Cerebellar cortex (tissue), 1 donor: ENCODE data around the gene SYPL1.

Experiments
- DNase-seq: peaks from one replicate; pipeline ENCODE4 v3.0.0-alpha.2; 2015; ENCODE audit warnings: low spot score

Gene SYPL1

DNA sequence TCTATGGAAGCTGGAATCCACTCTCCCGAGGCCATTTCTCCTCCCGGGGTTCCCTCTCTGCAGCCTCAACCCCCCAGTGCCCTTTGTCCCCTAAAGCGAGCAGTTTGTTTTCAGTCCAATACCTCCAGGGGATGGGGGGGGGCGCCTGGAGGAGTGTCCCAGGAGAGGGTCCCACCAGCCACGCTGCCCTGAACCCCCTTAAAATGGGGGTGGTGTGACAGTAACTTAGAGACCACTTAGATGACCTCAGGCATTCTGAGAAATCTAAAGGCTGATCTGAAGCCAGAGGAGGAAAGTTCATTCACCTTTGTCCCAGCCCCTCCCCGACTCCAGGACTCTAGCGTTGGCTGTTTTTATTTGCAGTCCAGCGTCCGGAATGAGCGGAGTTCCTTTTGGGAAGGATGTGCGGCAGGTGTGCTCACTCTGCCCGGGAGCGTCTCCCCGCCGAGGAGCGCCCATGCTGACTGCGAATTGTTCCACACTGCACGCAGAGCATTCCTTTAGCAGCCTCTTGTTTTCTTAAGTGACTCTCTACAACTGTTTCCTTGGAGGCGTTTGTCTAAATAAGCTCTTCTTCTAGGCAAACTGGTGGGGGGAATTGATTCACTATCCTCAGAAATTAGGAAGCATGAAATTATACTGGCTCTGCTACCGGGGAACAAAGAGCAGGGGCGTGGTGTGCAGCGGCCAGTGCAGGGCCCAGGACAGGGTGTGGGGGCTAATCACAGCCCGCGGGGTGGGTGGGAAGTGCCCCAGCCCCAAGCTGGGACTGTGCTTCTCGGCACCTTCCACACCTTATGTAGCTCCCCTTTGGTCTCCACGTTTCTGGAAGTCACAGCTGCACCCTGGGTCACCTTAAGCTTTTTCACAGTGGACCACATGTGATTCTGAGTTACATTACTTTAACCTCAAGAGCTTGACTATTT, 46.3 kb downstream of the SYPL1 start:
- DNase-seq: no peak

DNA sequence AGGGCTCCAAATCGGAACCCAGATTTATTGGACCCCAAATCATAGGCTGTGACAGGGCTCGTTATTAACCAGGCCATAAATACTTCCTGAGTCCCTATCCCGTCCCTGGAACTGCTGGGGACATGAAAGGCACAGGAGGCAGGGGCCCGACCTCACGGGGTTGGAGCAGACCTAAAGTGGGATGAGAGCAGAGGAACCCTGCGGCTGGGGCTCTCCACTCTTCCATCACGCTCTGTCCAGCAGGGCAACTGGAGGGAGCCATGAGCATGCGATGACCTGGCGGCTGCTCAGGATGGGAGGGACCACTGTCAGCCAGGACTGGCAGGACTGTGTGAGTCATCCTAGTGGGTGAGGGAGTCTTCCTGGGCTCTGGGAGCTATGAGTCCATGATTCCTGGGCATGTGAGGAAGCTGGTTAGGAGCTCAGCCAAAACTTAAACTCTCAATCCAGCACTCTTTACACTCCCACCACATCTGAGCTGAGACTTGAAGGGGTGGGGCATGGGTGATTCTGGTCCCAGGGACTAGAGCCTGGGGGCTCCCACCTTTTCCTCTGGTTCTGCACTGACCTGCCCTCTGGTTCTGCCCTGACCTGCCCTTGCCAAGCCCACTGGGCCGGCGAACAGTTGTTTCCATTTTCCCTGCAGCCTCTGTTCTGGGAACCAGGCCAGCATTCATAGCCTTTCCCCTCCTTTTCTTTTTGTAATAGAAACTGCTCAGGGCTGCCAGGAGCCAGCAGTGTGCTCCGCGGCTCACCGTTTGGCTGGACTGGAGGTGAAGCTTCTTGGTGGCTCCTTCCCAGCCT, 47.1 kb downstream of the SYPL1 start:
- peak; percentile 82 for DNase-seq

DNA sequence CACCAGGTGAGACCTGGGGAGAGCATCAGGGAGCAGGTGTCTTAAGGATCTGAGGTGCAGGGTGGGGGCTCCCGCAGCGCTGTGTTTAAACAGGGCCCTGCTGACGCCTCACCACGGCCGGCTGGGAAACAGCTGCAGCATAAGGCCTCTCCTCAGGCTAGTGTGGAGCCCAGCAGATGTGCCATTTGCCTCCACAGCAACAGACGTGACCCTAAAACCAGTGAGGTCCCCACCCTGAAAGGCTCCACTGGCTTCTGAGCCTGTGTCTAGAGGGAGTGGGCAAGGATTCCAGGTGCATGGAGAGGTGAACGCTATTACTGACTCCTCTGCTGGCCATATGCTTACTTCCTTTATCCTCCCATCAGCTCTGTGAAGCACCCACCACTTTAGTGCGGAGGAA, 47.8 kb downstream of the SYPL1 start:
- DNase-seq: no peak

DNA sequence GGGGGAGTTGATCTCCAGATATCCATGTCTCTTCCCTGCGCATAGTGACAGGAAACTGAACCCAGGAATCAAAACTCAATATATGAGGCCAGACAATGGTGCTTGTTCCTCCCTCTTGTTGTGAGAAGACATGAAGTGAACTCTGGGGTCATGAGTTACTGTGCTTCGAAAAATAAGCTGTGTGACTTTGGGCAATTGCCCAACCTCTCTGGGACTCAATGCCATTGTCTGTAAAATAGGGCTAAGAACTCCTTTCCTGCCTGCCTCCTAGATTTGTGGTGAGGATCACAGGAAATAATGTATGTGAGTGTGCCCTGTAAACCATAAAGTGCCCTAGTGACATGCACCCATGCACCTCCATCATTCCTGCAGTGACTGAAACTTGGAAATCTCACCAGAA, 48.4 kb downstream of the SYPL1 start:
- no peak for DNase-seq

DNA sequence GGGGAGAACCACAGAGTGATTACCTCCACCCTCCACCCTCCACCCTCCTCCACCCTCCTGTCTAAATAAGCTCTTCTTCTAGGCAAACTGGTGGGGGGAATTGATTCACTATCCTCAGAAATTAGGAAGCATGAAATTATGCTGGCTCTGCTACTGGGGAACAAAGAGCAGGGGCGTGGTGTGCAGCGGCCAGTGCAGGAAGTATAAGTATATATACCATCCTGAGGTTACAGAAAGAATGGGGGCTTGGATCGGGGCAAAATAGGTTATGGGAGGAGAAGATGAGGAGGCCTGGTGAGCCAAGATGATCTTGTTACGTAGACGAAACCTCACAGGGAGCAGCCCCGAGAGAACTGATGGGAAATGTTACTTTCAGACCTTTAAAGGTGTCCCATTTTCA, 49.1 kb downstream of the SYPL1 start:
- no peak for DNase-seq

DNA sequence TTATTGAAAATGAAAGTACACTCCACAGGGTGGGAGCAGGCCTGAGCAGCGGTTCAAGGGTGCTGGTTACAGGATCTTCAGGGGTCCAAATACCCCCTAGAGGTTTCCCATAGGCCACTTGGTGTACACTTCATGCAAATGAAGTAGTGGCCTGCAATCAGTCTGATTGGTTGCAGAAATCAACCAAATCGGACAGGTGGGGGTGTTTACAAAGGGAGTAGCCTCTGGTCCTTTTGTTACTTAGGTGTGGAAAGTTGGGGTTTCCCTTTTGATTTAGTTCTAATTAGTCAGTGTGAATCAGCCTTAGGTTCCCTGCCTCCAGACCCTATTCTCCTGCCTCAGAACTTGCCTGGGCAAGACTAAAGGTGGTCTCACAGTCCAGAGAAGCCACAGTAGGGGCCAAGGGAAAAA, 49.6 kb downstream of the SYPL1 start:
- DNase-seq: no peak

DNA sequence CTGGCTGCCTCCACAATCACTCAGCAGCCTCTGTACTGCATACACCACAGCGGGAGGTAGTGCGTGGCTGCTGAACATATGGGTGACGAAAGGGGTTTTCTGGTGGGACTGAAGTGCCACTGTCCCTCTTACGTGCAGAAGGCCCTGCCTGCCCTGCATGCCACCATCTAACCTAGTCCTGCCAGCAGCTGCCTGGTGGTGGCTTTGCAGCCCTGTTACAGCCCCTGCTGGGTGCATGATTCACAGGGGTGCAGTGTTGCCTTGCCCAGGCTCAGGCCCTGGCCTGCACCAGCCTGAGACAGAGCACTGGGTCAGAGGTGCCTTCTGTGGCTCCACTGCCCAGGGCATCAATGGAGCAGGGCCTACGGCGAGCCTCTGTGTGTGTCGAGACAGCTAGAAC, 50.1 kb downstream of the SYPL1 start:
- no peak for DNase-seq

DNA sequence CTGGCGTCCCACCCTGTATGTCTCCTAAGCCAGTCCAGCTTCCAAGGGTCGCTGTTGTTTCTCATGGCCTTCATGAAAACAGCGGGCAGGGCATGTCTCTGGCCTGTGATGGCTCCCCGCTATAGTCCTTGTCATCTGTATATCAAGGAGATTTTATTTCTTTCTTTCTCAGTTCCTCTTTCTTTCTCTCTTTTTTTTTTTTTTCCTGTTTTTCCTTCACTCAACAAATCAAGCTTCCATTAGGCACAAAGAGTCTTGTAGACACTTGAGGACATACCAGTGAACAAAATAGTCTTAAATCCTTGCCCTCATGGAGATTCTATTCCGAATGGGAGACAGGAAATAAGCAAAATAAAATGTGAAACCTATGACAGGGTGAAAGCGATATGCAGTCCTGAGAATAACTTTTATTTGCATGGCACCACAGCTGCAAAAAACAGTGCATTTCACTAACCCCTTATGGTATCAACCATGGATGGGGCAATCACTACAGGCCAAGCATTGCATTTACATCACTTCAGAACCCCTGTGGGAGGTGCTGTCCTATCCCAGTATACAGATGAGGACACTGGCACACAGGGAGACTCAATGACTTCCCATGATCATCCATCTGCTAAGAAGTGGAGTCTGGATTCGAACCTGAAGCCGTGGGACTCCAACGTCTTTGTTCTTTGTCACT, 50.7 kb downstream of the SYPL1 start:
- DNase-seq: no peak

DNA sequence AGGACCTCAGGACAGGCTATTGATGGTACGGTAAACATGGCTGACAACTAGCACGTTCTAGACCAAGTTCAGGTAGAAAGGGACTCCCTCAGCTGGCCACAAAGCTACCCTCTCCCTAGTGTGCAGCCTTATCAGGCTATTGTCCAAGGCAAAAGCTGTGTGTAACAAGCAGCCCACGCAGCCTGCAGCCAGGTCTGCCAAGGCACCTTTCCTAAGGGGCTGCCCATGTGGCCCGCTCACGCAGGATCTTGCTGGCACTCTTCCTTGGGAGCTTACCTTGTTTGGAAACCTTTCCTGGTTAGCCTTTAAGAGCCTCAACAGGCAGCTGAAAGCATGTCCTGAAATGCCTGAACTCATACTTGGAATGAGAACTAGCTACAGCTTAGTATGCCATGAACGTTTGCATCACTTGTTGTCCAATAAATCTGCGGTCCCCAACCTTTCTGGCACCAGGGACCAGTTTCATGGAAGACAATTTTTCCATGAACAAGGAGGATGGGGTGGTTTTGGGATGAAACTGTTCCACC, 51.7 kb downstream of the SYPL1 start:
- DNase-seq: no peak

DNA sequence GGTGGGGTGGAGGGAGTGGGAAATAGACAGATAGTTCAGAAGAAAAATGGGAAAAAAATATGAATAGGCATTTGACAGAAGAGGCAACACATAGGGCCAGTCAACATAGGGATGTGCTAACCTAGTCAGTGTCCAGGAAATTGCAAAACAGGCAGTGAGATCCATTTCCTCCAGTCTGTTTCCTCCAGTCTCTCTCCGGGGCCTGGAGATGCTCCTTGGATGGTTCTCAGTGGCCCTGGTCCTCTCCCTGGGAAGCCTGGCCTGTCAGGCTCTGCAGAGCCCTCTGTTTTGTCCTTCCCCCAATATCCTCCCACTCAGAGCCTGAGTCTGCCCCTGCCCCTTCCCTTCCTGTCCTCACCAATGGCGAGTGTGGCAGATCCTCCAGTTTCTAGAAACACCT, 52.6 kb downstream of the SYPL1 start:
- no peak for DNase-seq

DNA sequence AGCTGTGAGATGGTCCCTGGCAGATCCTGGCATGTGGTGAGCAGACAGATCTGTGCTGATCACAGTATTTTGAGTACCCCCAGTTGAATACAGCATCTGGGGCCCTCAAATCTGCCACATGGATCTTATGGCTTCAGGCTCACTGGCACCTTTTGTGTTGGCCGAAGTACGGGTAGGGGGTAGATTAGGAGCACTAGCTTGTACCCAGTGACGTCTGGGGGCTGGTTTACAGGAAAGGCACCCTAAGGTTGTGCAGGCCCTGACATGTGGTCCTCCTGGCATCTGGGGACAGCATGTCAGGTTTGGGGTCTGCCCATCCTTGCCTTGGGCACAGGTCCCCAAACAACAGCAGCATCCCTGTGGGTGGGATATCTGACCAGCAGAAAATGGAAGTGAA, 53.2 kb downstream of the SYPL1 start:
- no peak for DNase-seq

DNA sequence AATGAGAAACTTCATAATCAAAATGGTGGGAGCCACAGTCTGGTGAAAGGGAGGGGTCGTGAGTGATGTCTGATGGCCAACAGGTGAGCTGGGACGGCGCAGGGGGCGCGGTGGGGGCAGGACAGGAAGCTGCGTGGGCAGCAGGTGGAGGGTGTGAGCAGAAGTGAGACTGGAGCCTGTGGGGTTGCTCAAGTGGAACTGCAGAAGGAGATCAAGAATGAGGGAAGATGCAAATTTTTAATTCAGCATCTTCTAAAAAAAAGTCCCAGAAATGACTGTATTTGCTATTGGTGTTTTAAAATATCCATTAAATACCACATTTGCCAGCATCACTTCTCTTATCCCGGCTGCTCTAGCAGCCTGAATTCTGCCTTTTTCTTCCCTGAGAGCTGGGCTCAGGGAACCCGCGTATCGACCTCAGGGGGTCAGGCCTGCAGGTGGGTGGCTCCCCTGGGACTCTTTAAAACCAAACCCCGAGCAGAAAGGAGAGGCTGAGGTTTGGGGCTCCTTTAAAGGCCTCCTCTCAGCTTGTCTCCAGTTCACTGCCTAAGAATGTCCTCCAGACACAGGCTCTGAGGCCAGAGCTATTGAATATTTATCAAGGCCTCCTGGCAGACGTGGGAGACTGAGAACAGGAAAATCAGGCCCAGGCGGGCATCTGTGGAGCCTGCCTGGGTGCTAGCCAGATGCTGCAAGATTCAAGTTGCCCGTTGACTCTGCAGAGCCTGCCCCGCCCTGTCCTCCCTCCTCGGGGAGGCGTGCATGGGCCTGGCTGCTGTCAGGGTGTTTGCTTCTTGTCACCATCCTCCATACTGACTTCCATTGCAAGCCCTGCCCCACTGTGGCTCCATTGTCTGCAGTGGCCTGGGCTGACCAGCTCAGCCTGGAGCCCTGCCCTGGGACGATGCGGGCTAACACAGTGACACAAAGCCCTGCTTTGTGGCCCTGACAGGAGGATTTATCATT, 53.9 kb downstream of the SYPL1 start:
- DNase-seq: no peak

DNA sequence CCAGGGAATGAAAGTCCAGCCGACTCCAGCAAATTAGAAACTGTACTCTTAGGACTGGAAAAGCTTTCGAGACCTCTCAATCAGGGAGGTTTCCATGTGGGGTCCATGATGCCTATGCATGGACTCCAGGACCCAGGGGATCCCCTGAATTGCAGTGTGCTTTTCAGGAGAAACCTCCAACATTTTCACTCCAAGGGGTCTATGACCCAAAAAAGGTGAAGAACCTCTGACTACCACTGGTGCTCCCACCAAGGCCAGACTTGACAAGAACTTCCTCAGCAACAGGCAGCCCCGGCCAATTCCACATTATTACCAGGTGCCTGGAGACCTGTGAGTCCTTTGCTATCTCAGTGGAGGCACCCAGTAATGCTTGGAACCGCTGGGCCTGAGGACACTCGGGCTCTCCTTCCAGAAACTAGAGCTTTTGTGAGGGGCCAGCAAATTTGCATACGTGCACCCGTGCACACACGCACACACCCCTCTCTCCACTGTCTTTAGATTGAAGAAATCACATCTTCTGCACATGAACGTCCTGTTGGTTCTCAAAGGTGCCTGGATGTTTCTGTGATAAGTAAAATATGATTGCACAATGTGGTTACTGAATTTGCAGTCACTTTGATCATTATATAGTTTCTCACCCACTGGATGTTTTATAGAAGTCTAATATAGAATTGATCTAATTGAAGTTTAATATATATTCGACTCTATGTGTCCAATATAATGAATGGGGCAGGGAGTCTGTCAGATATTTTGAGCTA, 54.7 kb downstream of the SYPL1 start:
- no peak for DNase-seq

DNA sequence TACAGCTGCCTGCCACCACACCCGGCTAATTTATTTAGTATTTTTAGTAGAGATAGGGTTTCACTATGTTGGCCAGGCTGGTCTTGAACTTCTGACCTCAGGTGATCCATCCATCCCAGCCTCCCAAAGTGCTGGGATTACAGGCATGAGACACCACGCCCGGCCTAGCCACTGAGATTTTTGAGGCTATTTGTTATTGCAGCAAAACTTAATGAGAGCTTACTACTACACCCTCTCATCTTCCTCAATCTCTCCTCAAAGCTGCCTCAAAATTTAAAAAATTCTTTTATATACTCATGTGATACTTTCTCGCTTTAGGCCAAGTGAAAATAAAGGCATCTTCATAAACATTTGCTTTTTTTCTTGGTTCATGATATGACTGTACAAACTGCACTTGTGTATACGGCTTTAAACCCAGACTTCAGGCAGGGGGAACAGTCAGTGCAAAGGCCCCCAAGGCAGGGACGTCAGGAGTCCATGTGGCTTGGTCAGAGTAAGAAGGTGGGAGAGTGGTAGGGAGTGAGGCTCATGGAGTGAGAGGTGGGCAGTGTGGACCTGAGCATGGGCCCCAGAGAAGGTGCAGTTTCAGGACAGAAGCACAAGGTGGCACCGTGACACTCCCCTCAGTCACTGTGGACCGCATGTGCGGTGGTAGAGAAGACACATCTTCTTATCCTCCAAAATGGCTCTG, 55.5 kb downstream of the SYPL1 start:
- DNase-seq: peak; percentile 85

DNA sequence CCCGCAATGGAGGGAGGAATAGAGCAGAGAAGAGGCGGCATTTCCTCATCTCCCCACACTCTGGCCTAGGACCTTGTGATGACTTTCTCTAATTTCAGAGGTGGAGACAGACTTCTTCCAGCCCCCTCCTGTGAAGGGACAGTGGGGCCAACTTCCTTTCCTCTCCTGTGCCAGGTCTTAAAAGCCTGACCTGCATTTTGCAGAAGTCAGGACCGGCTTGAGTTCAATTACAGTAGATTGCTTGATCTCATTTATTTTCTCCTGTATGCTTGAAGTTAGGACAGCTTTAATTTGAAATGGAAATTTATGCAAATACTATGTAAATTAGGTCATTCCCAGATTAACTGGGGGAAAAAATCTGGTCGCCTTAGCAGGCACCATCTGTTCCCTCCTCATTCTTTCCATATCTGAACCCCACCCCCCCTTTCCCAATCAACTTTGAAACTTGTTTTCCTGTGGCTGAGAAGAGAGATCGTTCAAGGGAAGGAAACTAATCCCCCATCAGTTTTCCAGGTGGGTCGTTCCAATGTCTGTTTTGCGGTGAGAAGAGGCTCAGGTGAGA, 57.1 kb downstream of the SYPL1 start:
- peak; percentile 66 for DNase-seq

DNA sequence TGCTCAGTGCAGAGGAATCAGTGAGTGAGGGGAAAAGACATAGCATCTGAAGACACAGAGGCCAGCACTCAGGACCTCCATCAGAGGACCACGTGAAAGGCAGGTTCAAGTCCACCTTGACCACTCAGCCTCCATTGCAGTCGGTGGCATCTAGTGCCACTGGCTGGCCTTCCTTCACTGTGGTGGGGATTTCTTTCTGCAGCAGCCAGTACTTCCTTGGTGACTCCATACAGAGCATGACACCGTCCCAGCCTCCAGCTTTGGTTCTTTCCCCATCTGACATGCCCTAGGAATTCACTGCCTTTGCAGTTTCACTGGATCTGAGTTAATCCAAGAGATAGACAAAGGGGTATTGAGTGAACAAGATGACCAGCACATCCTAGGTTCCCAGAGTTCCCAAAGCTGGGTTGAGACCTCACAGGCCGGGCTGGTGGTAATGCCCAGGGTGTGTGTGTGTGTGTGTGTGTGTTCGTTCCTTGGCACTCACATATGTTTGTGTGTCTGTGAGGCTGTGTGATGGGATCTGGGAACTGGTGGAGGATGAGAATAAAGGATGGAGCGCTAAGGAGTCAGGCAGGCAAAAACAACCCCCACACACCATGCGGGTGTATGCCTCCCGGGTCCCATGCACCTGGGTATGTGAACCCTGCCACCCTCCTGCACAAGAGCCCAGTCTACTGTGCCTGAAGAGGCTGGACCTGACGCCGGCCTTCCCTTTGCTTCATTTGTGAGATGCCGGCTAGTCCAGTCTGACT, 57.8 kb downstream of the SYPL1 start:
- no peak for DNase-seq

DNA sequence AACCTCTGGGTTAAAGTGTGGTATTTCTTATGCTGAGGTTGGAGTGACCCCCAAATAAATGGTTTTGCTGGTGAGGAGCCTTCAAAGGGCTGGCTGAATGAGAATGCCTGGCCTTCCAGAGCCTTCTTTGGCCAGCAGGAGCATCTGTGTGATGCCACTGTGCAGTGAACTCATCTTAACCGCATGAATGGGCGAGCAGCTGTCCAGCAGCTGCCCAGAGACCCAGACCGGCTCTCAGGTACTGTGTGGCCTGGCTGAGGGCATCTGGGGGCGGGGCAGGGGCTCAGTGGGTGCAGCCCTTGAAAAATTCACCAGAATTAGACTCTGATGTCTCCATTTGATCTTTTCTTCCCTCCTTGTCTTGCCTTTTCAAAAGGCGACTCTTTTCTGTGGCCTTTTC, 59.0 kb downstream of the SYPL1 start:
- DNase-seq: no peak

DNA sequence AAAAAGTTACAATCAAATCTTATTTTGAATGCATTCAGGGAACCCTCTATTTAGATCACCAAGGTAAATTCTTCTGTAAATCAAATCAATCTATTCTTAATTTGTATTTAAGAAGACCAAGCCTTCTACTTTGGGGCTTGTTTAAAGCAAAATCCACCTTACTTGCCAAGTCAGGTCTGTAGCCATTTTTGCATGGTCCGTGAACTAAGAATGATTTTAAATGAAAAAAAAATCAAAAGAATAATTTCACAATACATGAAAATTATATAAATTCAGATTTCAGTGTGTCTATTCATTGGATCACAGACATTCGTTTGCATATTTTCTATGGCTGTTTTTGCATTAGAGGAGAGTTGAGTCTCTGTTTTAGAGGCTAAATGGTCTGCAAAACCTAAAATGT, 59.4 kb downstream of the SYPL1 start:
- no peak for DNase-seq

DNA sequence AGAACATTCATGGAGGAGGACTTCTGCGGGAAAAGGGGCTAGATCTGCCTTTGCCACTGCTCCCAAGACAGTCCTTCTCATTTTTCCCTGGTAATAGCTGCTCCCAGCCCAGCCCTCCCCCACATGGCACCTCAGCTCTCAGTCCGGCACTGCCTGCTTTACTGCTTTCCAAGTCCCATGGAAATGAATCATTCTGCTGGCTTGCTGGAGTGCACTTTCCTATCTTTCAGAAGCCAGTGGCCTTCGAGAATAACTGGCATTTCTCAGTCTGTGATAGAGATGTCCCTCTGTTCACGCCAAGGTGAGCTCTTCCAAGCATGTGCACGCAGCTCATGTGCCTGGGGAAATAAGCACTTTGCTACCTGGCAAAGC, 61.4 kb downstream of the SYPL1 start:
- no peak for DNase-seq
